Inflammatory macrophage treated with lipopolysaccharide for 4 hours (primary cell): Measurements from ENCODE around the gene ZAP70.

Experiments used
- DNase-seq: peaks from one replicate; pipeline ENCODE4 v3.0.0-alpha.2; 2020

The ZAP70 gene

GRCh38 chr2:97718051-97718882 is 4.9 kb downstream of the ZAP70 start:
- DNase-seq = no peak

DNA sequence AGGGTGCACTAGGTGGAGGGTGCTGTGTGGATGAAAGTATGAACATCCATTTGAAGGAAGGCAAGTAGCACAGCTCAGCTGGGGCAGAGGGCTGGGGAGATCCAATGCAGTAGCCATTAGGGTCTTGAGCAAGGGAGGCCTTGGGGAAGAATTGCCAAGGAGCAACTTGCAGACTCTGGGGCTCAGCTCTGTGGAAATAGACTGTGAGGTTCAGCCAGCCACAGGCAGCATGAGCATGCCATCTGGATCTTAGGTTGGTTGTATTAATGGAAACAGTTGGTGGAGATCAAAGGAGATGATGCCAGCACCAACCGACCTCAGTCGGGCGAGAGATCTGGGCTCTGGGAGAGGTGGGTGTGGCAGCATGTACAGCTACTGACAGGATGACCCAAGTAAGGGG is 5.6 kb downstream of the ZAP70 start:
- DNase-seq = no peak

DNA sequence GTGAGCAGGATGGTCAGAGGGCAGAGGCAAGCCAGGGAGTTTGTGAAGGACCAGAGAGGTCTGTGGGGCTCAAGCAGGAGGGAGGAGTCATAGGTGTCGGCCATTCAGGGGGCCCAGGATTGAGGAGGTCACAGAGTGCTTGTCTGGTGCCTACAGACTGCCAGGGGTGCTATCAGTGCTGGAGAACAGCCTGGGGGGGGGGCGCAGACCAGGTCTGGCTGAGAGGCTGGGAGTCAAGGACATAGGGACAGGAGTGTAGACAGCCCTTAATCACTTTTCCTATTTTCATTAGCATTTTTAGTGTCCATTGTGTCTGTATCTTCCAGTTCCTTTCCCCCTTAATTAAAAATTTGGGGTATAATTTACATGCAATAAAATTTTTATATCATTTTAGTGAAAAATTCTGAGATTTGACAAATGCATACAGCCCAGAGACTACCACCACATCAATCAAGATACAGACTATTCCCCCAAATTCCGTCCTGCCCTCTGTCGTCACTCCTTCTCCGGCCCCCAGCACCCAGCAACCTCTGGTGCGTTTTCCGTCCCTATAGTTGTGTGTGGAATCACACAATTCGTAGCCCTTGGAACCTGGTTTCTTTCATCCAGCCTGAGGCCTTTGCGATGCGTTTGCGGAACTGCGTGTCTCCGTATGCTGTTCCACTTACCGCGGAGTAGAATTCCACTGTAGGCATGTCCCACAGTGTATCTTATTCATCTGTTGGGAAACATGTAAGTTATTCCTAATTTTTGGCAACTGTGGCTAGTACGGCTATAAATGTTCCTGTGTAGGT is 6.2 kb downstream of the ZAP70 start:
- no peak for DNase-seq

- no peak for DNase-seq
Observed at GRCh38 chr2:97720746-97721145, 7.4 kb downstream of the ZAP70 start.

GRCh38 chr2:97722227-97722626 is 8.9 kb downstream of the ZAP70 start:
- no peak for DNase-seq

DNA sequence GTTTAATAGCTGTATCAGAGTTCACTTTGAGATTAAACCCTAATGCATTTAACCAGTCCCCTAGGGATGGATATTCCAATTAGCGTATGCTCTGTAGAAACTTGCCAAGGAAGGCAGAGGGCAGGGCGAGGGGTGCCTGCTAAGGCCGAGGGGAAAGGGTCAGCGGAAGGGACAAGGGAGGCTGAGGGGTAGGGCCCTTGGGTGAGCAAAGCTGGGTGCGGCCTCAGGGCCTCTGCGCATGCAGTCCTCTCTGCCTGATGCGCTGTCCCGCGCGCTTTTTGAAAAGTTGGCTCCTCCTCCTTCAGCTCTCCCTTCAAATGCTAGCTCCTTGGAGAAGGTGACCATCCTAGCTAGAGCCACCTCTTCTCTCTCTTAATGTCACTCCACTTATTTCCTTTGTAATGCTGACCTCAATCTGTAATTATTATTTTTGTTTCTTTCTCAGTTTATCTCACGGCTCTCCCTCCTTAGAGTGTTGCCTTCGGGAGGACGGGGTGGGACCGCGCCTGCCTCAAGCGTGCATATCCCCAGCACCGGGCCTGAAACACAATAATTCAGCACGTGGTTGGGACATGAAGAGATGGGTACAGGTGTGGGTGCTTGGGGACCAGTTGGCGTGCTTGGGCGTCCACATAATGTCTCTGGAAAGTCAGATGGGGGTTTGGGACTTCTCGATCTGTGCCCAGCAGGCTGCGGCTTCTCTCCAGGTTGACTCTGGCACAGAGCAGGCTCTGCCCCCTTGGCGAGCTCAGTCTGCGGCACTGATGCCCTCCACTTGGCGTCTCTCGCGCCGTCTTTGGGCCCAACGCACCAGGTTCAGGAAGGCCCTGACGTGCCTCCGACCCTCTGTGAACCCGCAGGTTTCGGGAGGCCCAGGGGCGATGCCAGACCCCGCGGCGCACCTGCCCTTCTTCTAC is 10.0 kb downstream of the ZAP70 start:
- DNase-seq = no peak

GRCh38 chr2:97724073-97724410 is 10.7 kb downstream of the ZAP70 start:
- DNase-seq = no peak

- no peak for DNase-seq
Observed at GRCh38 chr2:97724501-97724900, 11.1 kb downstream of the ZAP70 start.

GRCh38 chr2:97724946-97725688 is 11.7 kb downstream of the ZAP70 start:
- no peak for DNase-seq

- no peak for DNase-seq
Observed at GRCh38 chr2:97726261-97727064, 13.1 kb downstream of the ZAP70 start.

GRCh38 chr2:97727296-97727695 is 13.9 kb downstream of the ZAP70 start:
- no peak for DNase-seq

GRCh38 chr2:97728091-97728731 is 14.8 kb downstream of the ZAP70 start:
- no peak for DNase-seq

DNA sequence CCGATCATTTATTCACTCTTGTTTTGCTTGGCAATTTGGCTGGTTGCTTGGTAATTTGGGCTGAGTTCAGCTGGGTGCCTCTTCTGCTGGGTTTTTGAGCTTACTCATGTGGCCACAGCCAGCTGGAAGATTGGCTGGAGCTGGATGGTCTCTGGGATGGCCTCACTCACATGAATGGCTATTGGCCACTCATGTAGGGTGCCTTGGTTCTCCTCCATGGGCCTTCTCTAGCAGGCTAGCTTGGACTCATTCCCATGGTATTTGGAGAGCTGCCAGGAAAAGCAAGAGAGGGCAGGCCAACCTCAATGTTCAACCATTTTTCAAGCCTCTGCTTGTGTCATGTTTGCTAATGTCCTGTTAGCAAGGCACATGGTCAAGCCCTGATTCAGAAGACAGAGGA is 16.9 kb downstream of the ZAP70 start:
- DNase-seq = no peak

DNA sequence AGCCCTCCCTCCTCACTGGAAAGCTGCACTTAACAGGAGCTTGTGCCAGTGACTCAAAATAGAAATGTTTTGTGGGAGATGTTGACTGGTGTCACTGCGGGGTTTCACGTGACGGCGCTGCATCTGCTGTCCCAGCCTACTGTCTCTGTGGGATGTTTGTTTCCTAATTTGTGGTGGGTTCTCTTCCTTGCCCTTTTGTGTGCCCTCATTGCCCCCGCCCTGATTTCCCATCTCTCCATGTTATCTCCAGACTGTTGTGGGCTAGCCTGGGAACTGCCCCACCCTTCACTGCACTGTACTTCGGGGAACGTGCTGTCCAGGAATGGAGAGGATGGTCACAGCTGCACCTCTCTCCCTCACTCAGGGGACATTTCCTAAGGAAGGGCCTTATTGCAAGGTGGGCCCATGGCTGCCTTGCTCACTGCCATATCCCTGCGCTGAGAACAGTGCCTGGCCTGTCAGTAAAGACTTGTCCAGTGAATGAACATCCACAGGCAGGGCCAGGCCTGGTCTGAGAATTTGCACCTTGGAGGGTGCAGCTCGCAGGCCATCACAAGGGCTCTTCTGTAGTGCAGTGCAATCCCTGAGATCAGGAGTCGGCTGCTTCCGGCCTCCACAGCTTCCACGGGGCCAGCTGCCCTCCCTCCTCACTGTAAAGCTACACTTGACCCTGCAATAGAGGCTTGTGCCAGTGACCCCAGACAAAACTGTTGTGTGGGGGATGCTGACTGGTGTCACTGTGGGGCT is 18.1 kb downstream of the ZAP70 start:
- no peak for DNase-seq

GRCh38 chr2:97732436-97733340 is 19.3 kb downstream of the ZAP70 start:
- no peak for DNase-seq

- no peak for DNase-seq
Observed at GRCh38 chr2:97733341-97734035, 20.1 kb downstream of the ZAP70 start.

GRCh38 chr2:97734061-97735051 is 21.0 kb downstream of the ZAP70 start:
- DNase-seq = no peak
